GM21576 (cell line): ENCODE data around the gene ANAPC1.
"Not testable (repeated sequence)": the region's sequence is repeated elsewhere in the genome, so short reads cannot be mapped to it uniquely, and the experiment has no call there.

Source experiments
- ATAC-seq: cut with Tn5 transposase; IDR thresholded peaks from one replicate; pipeline ENCODE4 v1.9.1; 2021; ENCODE audit warnings: mild to moderate bottlenecking, moderate library complexity; ENCODE audit not compliant: unreplicated experiment

ANAPC1 gene

GRCh38 chr2:111741517-111741916, 142.5 kb downstream of the ANAPC1 start:
- not testable (repeated sequence) for ATAC-seq

DNA sequence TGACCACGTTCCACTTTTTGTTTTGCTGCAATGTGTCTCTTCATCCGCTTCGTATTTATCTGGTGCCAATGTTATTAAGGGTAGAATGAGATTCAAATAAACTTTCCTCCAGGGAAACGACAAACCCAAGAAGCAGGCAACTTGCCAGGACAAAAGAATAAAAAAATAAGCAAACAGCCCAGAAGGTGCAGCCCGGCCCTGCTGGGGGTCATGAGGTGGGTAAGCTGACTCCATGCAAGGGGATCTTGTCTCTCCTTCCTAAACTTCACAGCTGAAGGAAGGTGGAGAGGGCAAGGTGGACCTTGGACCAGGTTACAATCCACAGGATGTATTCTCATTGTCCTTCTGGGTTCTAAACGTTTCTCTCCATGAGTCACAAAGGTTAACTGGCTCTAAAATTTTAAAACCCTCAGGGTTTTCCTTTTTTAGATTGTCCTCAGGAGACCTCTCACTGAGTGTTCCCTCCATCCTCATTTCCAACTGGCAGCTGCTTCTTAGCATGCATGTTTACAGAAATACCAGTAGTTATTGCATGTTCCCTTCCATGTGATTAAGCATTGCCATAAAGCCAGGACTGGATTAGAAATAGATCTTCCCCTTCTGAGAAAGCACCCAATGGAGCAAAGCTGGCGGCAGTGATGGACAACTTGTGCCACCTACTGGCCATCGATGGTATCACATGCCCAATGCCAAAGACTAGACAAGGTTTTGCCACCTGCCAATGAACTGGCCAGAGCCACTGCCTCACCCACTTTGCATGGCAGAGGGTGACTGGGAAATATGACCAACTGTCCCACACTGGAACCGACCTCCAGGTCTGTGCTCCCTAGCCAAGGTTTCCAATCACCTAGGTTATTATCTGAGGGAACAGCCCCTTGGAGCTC, 147.9 kb downstream of the ANAPC1 start:
- not testable (repeated sequence) for ATAC-seq

DNA sequence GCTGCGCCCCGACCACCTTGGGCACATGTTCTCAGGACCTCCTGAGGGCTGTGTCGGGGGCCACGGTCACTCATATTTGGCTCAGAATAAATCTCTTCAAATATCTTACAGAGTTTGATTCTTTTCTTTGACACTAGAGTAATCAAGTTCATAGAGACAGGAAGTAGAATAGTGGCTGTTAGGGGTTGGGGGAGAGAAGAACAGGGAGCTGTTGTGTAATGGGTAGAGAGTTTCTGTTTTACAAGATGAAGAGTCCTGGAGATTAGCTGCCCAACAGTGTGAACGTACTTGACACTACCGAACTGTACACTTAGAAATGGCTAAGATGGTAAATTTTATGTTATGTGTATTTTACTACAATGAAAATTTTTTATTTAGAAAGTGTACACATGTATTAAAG, 148.6 kb downstream of the ANAPC1 start:
- not testable (repeated sequence) for ATAC-seq

DNA sequence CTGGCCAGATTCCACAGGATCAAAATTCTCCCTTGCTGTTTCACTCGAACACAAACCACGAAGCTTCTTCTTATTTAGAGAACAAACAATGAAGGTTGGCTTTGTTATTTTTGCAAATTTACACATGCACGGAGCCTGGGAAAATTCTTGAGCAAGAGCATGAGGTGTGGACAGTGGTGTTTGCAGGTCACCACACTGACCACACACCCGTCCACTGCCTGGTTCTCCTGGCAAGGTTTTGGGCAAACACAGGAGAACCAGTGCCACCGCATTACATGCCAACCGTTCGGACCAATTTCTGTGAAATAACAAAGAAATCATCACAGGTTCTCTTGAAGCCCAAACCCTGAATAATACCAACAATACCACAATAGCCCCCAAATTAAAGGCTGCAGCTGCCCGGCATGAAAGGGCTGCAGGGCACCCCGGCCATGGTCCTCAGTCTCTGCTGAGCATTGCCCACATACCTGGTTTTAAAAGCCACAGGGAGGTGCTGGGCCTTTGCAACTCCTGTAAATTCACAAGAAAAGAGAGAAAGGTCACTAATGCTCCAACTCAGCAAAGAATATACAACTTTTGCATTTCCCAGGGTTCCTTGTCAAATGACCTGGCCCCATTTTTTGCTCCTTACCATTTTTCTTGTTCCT, 154.1 kb downstream of the ANAPC1 start:
- not testable (repeated sequence) for ATAC-seq

DNA sequence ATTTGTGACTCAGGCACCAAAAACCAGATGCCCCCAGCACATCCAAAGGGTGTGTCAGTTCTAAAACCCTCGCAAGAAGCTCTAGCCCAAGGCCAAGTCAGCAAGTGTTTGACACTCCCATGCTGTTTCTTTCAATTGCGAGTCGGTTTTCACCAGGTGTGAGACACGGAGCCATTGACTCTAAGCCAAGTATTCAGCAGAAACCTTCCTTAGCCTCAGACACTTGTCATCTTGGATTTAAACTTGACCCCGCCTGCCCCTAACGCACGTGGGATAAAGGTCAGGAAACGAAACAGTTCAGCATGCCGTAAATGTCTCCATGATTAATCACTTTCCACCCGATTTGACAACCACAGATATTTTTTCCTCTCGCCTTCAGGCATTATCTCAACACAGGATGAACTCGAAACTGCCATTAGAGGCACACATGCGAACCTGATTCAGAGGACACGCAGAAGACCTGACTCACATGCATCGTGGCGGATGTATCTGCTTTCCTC, 156.3 kb downstream of the ANAPC1 start:
- ATAC-seq = not testable (repeated sequence)

- ATAC-seq = not testable (repeated sequence)
Observed at GRCh38 chr2:111725742-111726141, 158.3 kb downstream of the ANAPC1 start.

GRCh38 chr2:111719610-111720009, 164.4 kb downstream of the ANAPC1 start:
- ATAC-seq = not testable (repeated sequence)
